ENCODE measurements around the gene NELFCD.

NELFCD gene

DNA sequence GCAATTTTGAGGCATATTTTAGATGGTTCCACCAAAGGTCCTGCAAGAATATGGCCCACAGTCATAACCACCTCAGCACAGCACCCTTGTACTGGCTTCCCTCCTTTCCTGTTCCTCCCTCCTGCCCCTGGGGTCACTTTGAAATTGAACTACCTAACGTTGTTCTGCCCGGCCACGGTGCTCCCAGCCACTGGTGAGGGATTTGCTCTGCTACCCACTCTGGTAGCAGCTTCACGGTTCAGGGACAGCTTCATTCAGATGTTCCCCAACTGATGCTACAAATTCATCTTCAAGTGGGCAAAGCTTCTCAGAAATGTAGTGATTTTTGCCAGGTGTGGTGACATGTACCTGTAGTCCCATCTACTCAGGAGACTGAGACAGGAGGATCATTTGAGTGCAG is 7.9 kb upstream of the NELFCD start:
- TF ChIP-seq, protein P1, sequence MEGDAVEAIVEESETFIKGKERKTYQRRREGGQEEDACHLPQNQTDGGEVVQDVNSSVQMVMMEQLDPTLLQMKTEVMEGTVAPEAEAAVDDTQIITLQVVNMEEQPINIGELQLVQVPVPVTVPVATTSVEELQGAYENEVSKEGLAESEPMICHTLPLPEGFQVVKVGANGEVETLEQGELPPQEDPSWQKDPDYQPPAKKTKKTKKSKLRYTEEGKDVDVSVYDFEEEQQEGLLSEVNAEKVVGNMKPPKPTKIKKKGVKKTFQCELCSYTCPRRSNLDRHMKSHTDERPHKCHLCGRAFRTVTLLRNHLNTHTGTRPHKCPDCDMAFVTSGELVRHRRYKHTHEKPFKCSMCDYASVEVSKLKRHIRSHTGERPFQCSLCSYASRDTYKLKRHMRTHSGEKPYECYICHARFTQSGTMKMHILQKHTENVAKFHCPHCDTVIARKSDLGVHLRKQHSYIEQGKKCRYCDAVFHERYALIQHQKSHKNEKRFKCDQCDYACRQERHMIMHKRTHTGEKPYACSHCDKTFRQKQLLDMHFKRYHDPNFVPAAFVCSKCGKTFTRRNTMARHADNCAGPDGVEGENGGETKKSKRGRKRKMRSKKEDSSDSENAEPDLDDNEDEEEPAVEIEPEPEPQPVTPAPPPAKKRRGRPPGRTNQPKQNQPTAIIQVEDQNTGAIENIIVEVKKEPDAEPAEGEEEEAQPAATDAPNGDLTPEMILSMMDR (IDR thresholded peaks at IDR 0.05; ENCODE audit: insufficient read depth, low read depth, low read length, missing control alignments): no peak
- DNase-seq (ENCODE audit: low read depth): no peak
- no peak overlapping the region for H3K4me3 ChIP-seq (ENCODE audit: low read length)

DNA sequence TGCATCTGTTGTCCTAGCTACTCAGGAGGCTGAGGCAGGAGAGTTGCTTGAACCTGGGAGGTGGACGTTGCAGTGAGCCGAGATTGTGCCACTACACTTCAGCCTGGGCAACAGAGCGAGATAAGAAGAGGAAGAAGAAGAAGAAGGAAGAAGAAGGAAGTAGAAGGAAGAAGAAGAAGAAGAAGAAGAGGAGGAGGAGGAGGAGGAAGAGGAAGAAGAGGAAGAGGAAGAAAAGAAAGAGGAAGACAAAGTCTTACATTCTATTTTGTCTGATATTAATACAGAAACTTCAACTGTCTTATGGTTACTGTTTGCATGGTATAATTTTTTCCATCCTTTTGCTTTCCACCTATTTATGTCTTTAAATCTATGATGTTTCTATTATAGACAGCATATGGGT is 7.2 kb upstream of the NELFCD start:
- DNase-seq (ENCODE audit: low read depth): no peak
- no peak overlapping the region for H3K4me3 ChIP-seq (ENCODE audit: low read length)
- TF ChIP-seq, protein P1 (IDR thresholded peaks at IDR 0.05; ENCODE audit: insufficient read depth, low read depth, low read length, missing control alignments): no peak

DNA sequence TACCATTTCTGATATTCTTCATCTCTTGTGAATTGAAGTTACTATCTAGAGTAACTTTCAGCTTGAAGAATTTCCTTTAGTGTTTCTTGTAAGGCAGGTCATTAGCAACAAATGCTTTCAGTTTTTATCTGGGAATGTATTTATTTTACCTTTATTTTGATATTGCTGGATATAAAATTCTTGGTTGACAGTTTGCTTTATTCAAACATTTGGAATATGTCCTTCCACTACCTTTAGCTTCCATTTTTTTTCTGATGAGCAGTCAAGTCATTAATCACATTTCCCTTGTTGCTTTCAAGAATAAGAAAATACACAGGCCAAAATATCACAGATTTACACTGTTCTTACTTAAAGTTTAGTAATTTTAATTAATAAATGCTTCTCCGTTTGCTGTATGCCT is 5.7 kb upstream of the NELFCD start:
- TF ChIP-seq, protein P1 (IDR thresholded peaks at IDR 0.05; ENCODE audit: insufficient read depth, low read depth, low read length, missing control alignments): no peak
- no peak overlapping the region for H3K4me3 ChIP-seq (ENCODE audit: low read length)
- DNase-seq (ENCODE audit: low read depth): no peak

DNA sequence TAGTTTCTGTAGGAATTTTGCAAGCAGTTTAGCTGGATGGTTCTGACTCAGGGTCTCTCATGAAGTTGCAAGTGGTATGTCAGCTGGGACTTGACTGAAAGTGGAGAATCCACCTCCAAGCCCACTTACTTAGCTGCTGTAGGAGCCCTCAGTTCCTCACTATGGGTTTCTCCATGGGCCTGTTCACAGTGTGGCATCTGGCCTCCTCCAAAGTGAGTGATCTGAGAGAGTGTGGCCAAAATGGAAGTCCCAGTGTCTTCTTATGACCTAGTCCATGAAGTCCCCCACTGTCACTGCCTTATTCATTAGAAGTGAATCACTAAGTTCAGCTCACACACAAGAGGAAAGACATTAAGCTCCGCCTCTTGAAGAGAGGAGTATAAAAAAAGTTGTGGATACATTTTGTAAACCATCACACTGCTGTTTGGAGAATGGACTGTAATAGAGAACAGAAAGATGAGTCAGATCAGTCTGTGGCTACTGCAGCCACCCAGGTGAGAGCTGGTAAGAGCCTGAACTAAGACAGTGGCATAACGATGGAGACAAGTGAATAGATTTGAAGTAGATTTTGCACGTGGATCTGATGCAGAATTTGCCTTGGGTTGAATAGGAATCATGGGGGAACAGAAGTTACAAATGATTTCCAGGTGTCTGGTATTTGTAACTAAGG is 4.9 kb upstream of the NELFCD start:
- peak; percentile 16 for DNase-seq (ENCODE audit: low read depth)
- H3K4me3 ChIP-seq (ENCODE audit: low read length): no peak overlapping the region
- TF ChIP-seq, protein P1 (IDR thresholded peaks at IDR 0.05; ENCODE audit: insufficient read depth, low read depth, low read length, missing control alignments): no peak

DNA sequence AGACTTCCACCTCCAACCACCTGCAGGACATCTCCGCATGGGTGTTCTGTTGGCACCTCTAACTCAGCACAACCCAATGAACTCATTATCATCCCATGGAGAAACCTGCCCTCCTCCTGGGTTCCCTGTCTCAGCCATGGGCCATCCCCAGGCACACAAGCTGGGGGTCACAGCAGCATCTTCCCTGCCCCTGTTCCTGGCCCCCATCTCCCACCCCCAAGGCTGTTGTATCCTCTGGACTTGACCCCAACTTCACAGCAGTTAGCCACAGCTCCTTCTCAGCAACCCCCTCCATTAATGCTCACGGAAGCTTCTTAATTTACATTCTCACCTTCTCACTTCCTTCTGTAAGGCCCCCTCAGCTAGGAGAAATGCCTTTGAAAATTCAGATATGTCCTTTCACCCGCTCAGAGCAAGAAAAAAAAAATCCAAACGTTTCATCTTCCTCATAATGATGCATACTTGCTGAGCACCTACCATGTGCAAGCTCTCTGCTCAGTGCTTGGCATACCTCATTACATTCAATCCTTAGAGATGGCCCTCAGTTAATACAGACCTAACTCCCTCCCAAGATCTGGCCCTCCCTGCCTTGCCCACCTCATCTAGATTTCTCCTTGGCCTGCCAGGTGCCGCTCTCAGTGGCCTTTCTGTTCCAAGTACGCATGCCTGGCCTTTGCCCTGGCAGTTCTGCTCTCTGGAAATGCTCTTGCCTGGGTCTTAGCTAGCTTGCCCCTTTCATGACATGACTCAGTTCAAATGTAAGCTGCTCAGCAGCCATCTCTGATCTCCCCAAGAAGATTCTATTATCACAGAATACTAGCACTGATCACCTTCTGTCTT is 2.5 kb upstream of the NELFCD start:
- H3K4me3 ChIP-seq (ENCODE audit: low read length): no peak overlapping the region
- DNase-seq (ENCODE audit: low read depth): no peak
- TF ChIP-seq, protein P1 (IDR thresholded peaks at IDR 0.05; ENCODE audit: insufficient read depth, low read depth, low read length, missing control alignments): no peak

DNA sequence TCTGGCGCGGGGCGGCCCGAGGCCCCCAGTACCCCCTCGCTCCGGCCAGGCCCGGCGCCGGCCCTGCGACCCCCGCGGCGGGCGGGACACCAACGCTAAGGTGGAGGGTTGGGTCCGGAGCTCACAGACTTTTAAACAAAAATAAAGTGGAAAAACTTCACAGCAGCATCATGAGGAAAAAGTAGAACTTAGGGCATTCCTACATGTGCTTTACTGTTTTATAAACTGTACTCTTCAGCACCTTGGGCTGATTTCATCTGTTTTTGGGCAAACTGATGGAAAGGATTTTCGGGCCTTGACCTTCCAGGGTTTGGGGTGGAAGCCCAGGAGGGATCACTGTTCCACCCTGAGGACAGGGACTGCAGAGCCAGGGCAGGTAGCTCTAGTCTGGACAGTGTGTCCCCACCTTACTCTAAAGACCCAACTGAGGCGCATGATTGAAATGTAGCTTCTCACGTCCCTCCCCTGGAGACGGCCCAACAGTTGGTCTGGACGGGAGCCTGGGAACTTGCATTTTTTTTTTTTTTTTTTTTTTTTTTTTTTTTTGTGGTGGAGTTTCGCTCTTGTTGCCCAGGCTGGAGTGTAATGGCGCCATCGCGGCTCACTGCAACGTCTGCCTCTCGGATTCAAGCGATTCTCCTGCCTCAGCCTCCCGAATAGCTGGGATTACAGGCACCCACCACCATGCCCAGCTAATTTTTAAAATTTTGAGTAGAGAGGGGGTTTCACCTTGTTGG is 740 bp downstream of the NELFCD start:
- TF ChIP-seq, protein P1 (IDR thresholded peaks at IDR 0.05; ENCODE audit: insufficient read depth, low read depth, low read length, missing control alignments): no peak
- H3K4me3 ChIP-seq (ENCODE audit: low read length): peak overlapping the region; percentile 79
- DNase-seq (ENCODE audit: low read depth): peak; percentile 33

Data from epithelial cell of esophagus (primary cell).